ENCODE data around the gene SLC22A14.
"Not testable (repeated sequence)": the region's sequence is repeated elsewhere in the genome, so short reads cannot be mapped to it uniquely, and the experiment has no call there.

The SLC22A14 gene, protein sequence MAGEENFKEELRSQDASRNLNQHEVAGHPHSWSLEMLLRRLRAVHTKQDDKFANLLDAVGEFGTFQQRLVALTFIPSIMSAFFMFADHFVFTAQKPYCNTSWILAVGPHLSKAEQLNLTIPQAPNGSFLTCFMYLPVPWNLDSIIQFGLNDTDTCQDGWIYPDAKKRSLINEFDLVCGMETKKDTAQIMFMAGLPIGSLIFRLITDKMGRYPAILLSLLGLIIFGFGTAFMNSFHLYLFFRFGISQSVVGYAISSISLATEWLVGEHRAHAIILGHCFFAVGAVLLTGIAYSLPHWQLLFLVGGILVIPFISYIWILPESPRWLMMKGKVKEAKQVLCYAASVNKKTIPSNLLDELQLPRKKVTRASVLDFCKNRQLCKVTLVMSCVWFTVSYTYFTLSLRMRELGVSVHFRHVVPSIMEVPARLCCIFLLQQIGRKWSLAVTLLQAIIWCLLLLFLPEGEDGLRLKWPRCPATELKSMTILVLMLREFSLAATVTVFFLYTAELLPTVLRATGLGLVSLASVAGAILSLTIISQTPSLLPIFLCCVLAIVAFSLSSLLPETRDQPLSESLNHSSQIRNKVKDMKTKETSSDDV

DNA sequence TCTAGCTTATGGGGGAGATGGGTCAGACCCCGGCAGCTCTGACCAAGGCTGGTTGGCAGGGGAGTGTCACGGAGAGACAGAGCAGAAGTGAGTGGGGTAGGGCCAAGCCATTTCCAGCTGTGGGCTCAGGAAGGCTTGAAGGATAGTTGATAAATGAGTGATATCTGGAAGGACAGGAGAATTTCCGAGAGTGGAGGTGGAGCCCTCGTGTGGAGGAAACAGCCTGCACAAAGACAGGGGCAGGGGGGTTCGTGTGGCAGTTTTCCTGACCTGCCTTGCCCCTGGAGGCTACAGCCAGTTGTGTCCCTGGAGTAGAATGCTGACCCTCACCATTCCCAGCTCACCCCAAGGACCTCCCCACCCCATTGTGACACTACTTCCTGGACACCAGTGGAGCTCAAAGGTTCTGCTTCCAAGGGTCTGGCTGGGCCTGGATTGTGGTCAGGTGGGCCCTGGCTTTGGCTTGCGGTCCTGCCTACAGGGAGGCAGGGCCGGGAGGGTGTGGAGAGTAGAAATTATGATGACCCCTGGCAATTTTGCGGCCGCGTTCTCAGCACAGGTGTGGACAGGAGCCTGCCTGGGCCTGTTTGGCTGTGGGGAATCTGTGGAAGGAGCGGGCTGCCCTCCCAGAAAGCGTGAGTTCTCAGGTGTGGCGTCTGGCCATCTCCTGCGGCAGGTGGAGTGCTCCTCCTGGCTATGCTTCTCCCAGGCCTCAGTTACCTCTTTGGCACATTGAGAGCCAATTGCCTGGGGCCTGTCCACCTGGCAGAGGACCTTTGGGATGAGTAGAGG lies at the start of gene SLC22A14:
Gene SLC22A14 (plus strand): TSS at position 400 of the 792 bp plus-strand sequence. CDS start 23,733 bp downstream, outside the sequence.
- DNase-seq (ENCODE audit: low read depth): no peak

DNA sequence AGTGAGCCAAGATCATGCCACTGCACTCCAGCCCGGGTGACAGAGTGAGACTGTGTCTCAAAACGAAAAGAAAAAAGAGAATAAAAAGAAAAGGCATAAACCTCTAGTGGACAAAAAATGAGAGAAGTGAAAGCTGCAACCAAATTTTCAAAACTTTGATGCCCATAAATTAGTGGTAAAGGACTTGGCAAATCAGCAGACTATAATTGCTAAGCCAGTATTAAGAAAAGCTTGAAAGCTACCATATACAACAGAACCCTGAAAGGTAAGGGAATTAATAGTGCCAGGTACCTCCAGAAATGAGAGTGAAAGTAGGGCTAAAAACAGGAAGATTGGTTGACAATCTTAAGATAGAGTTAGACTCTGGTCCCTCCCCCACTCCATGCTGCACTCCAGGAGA lies 49.4 kb upstream of the SLC22A14 start:
- no peak for DNase-seq (ENCODE audit: low read depth)

DNA sequence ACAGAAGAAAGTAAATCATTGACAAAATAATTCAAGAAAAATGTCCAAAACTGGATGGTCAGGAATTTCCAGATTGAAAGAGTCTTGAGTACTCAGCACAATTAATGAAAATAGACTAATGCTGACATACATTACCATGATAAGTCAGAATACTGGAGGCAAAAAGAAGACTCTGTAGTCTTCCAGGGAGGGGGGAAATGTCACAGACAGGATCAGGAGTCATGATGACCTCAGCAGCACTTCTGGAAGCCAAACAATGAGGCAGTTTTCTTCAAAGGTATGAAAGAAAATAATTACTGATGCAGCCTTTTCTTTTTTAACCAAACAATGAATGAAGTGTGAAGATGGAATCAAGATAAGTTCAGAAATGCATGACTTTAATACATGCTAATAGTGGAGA lies 46.6 kb upstream of the SLC22A14 start:
- no peak for DNase-seq (ENCODE audit: low read depth)

DNA sequence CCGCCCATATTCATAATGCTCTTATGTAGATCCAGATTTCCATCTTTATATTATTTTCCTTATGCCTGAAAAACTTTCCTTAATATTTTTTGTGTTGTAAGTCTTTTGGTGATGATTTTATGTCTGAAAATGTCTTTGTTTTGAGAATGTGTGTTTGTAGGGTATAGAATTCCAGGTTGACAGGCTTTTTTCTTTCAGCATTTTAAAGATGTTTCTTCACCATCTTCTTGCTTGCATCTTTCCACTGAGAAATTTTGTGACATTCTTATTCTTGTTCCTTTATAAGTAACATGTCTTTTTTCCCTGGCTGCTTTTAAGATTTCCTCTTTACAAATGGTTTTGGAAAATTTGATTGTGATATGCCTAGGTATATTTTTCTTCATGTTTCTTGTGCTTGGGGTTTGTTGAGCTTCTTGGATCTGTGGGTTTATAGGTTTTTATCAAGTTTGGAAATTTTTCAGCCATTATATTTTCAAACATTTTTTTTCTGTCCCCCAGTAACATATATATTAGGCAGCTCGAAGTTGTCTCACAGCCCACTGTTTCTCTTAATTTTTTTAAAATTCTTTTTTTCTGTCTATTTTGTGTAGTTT lies 43.6 kb upstream of the SLC22A14 start:
- no peak for DNase-seq (ENCODE audit: low read depth)

DNA sequence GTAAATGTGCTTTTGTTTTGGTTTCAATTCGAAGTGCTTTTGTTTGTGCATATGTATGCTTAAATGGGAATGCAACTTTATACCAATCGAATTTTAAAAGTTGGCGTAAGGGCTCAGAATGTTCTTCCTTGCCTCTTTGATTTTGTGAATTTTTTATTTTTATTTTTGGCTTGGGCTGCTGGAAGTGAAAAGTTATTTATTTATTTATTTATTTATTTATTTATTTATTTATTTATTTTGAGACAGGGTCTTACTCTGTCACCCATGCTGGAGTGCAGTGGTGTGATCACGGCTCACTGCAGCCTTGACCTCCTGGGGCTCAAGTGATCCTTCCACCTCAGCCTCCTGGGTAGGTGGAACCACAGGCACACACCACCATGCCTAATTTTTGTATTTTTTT lies 39.3 kb upstream of the SLC22A14 start:
- DNase-seq (ENCODE audit: low read depth): not testable (repeated sequence)

DNA sequence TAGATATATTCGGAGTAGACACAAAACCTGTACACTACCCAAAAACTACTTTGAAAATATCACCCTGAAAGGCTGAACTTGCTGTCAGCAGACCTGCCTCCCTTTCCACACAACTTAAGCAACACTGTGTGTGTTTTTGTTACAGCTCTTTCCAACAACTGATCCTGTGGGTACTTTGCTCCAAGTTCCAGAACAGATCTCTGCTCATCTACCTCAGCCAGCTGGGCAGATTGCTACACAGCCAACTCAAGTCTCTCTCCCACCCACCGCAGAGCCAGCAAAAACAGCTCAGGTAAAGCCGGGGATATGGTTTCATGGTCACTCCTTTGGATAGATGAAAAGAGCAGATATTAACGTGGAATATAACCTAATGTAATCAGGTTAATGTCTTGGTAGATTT lies 36.2 kb upstream of the SLC22A14 start:
- no peak for DNase-seq (ENCODE audit: low read depth)

DNA sequence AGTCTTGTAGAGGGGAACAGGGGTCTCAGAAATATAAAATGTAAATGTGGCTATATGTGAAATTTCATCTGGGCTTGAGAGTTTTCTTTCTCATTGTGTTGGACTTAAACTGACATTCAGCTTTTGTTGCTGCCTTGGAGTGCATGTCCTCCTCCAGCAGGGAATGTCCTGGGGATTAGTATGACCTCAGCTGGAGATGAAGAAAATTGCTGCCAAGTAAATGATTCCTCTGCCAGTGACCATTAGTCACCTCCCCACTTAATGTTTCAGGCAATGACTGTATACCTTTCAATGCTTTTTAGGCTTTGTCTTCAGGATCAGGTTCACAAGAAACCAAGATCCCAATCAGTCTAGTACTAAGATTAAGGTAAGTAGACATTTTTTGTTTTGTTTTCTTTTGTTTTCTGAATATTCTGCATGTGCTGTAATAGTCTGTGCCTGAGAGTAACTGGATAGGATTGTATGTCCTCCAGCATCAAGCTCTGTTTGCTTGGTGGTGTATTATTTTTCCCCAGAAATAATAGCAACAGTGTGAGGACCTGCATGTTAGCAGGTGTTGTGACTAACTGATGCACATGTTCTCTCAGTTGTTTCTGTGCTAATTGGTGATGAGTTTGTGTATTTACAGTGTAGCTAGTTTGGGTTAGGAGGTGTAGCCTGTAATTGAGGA lies 34.6 kb upstream of the SLC22A14 start:
- DNase-seq (ENCODE audit: low read depth): no peak

DNA sequence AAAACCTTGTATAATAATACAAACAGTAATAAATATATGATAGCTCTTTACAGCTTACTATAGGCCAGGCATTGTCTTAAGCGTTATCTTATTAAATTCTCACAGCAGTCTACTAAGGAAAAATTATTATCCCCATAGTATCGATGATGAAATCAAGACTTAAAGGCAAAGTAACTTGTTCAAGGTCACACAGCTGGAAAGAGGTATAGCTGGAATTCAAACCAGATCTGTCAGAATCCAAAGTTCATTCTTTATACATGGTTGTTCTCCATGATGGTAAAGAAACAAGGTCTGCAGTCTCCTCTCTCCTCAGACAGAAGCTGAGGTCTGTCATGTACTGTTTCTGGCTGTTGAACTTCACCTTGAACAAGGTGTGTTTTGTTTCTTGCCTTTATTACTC lies 31.9 kb upstream of the SLC22A14 start:
- no peak for DNase-seq (ENCODE audit: low read depth)

DNA sequence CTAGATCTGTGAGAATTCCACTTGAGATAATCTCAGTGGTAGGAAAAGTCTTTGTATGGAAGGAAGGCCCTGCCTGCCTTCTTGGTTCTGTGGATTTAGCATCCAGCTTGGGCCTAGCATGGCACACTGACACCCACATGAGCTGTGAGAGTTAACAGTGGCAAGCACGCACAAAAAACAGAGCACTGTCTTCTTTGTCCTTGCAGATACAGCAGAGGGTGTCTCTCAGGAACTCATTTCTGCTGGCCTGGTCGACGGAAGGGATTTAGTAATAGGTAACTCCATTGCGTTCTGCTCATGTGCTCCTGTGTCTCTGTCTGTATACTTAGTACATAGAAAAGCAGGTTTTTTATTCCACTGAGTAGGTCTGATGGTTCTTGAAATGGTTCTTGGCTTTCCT lies 30.9 kb upstream of the SLC22A14 start:
- DNase-seq (ENCODE audit: low read depth): no peak

DNA sequence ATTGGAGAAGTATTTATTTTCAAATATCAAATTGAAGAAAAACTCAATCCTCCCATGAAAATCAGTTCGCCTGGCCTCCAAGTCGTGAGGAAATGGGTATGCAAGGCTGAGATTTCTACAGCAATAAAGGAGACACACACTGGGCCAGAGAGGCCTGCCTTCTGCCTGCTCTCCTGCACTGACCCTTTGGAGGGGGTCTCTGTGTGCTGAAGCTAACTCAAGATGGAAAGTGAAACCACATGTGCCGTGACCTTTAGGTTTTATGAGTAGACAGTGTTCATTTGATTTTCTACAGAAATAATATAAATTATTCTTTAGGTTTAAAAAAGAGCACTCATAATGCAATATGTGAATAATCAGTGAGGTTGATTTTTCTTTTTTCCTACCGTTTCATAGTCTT lies 28.4 kb upstream of the SLC22A14 start:
- no peak for DNase-seq (ENCODE audit: low read depth)

DNA sequence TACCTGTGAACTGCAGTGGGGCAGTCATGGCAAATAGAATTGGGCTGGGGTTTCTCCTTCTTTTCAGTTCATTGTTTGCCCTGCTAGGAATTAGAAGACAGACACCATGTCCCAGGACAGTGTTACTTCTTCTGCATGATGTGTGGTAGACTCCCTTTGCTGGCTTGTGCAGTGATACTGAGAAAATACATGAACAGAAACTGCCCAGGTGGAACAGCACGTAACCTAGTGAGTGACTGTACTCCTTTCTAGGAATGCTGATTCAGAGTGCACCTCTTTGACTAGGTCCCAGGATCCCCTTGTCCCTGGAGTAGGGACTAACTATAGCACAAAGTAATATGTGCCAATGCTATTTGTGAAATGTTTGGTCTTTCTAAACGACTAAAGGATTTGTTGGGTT lies 27.2 kb upstream of the SLC22A14 start:
- DNase-seq (ENCODE audit: low read depth): no peak

DNA sequence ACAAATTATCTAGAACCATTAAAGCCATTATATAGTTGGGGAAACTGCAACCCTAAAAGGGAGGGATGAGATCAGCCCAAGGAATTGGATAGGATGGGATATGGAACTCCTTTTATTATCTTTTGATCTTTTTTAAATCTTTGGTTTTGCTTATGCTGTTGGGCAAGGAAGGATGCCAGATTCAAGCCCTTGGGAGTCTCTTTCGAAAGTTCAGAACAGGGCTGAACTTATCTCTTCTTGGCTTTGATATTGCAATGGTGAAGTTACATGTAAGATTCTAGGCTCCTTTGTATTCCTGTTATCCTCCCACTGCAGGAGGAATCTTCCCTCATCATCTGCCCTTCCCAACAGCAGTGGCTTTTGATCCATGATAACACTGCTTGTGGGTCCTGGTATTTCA lies 26.5 kb upstream of the SLC22A14 start:
- DNase-seq (ENCODE audit: low read depth): no peak

DNA sequence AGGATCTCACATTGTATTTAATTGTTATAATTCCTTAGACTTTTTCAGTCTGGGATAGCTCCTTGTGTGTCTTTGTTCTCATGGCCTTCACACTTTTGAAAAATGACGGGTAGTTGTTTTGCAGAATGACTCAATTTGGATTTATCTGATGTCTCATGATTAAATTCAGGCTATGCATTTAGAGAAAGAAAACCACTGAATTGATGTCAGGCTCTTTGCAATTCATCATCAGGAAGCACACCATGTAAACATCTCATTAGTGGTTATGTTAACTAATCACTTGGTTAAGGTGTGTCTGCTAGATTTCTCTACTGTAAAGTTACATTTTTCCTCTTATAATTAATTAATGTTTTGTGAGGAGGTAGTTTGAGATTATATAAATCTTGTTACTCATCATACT lies 24.5 kb upstream of the SLC22A14 start:
- no peak for DNase-seq (ENCODE audit: low read depth)

DNA sequence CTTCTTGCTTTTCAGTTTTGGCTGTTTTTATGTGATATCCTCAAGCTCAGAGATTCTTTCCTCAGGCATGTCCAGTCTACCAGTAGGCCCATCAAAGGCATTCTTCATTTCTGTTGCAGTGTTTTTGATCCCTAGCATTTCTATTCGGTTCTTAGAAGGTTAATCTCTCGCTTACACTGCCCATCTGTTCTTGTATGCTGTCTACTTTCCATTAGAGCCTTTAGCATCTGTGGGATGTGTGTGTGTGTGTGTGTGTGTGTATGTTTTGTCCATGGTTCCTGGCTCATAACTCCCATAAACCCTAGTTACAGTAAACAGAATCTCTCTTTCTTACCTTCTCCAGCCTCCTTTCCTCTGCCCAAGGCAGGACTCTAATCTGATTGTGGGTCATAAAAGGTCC lies 21.6 kb upstream of the SLC22A14 start:
- no peak for DNase-seq (ENCODE audit: low read depth)

DNA sequence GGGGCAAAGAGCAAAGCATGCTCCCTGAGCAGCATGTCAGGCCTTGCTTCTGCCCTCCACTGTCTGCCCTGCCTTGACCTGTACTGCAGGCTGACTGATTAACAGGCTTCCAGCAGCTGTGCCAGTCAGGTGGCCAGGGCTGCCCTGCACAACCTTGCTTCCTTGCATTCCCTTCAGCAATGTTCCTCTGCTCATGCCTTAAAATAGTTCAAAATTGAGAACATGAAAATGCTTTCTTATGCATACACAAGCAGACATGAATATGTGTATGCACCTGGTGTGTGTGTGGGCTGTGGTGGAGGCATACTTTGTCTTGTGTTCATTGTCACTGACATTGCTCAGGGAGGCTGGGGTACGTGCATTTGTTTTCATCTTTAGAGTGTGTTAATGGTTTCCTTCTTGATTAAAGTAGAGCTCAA lies 17.7 kb upstream of the SLC22A14 start:
- DNase-seq (ENCODE audit: low read depth): no peak

DNA sequence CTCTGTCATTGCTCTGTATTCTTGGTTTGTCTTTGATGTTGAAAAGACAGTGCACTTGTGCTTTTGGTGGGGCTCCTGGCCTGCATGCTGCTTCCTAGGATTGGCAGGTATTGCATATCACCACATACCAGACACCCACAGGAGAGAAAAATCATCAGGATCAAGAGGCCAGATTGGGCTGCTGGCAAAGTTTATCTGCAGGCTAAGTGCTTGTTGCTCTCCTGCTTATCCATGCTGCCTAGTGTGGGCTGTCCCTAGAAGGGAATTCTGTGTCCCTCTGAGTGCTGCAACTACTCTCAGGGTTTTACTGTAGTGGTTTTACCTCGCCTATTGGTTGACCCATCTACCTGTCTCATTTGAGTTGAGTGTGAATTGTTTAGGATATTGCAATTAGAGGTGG lies 17.3 kb upstream of the SLC22A14 start:
- no peak for DNase-seq (ENCODE audit: low read depth)

DNA sequence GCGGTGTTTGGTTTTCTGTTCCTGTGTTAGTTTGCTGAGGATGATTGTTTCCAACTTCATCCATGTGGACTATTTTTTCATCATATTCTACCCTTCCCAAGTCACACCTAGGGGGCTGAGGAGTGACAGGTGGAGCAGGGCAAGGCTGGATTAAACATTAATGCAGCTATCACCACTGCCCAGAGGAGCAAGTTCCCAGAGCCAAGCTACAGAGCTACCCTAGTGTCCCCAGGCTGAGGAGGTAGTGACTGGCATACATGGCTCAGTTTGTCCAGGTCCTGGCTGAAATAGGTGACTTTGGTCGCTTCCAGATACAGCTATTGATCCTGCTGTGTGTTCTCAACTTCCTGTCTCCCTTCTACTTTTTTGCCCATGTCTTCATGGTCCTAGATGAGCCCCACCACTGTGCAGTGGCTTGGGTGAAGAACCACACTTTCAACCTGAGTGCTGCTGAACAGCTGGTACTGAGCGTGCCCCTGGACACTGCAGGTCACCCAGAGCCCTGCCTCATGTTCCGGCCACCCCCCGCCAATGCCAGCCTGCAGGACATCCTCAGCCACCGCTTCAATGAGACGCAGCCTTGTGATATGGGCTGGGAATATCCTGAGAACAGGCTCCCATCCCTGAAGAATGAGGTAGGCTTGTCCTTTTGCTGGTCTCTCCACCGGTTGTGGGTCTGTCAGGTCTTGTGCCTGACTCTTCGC lies 16.3 kb upstream of the SLC22A14 start, which contains the start of gene SLC22A13:
Gene SLC22A13 (plus strand): TSS at position 209 of the 704 bp plus-strand sequence. CDS start 49 bp downstream, at position 258.
- no peak for DNase-seq (ENCODE audit: low read depth)

DNA sequence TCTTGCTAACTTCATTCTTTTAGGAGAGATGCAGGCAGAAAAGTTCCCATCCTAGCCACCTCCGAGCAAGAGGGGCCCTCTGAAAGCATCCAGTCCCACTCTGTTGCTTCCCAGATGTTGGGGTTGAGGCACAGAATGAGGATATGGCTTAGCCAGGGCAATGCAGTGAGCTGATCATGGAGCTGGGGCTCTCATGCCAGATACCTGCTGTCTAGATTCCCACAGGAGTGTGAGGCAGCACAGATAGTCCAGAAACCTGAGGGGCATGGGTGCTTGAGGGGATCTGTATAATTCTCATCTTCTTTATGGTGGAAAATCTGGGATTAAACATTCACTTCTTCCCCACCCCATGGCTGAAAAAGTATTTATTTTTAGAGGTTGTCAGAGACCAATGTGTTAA lies 15.3 kb upstream of the SLC22A14 start:
- DNase-seq (ENCODE audit: low read depth): no peak

DNA sequence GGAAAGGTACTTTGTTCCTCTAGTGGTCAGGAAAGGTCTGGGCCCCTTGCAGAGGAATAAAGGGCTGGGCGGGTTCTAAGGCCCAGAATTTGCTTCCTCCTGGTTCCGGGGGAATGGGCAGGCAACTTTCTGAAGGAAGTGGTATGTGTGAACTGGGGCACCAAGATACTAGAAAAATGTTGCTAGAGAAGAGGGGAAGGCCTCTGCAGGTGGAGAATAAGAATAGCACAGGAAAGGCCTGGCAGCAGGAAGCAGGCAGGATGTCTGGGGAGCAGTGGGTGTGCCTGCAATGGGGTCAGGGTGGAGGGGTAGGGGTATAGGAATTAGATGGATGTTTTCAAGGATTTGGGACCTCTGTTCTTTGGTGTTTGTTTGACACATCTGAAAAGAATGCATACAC lies 14.4 kb upstream of the SLC22A14 start:
- no peak for DNase-seq (ENCODE audit: low read depth)

DNA sequence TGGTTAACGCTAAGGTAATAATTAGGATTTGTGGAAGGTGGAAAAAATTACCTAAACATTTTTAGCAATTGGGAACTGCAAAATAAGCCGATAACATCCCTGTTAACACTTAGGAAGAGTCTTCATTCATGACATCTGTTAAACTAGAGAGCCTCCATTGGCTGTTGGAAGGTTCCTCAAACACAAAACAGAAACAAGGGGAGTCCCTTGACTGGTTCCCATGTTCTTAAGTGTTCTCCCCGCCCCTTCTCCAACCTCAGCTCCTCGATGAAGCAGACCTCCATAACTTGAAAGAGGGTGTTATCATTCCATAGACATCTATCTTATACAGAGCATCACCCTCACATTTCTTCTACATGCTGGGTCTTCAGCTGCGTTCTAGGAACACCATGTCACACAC lies 14.0 kb upstream of the SLC22A14 start:
- no peak for DNase-seq (ENCODE audit: low read depth)

DNA sequence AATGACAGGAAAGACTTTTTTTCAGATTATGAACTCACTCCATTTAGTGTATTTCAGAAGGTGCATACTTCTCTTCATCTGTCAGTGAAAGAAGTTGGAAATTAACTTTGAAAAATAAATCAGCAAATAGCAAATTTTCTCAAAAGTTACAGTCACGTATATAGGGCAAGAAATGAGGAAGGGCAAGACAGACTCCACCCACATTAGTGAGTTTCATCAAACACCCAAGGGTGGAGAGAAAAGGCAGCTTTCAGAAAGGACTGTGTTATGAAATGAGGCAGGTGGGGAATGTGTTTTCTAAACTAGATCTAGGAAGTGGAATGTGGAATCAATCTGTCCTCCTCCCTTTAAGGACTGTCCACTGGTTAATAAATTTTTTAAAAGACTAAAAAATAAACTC lies 13.6 kb upstream of the SLC22A14 start:
- no peak for DNase-seq (ENCODE audit: low read depth)
